Activated T-helper 17 cell treated with anti-CD3 and anti-CD28 coated beads, Interleukin-2, amount 50 U/mL, for 72 hours (primary cell): ENCODE results near the gene FAM170B. TPM values are rescaled to one million over a fixed set of nuclear protein-coding genes. Genes with fewer than 3 reads are reported as not detected.

Experiments used
- ATAC-seq: fragments of 150-1000 bp; cut with Tn5 transposase; replicated peaks from 2 replicates; pipeline ENCODE4 v1.10.0; 2021; ENCODE audit warnings: mild to moderate bottlenecking, moderate library complexity
- H3K27ac Mint-ChIP-seq: one replicate; pipeline ENCODE4 v1.8.0; 2022; ENCODE audit warnings: mixed read lengths
- H3K27me3 Mint-ChIP-seq: one replicate; pipeline ENCODE4 v1.8.0; 2022; ENCODE audit warnings: mixed read lengths
- H3K36me3 Mint-ChIP-seq: one replicate; pipeline ENCODE4 v1.8.0; 2022; ENCODE audit warnings: low read depth, mild to moderate bottlenecking, mixed read lengths
- H3K4me1 Mint-ChIP-seq: one replicate; pipeline ENCODE4 v1.8.0; 2022; ENCODE audit warnings: mixed read lengths
- H3K4me3 Mint-ChIP-seq: one replicate; pipeline ENCODE4 v1.8.0; 2022; ENCODE audit warnings: mild to moderate bottlenecking, mixed read lengths
- H3K9me3 Mint-ChIP-seq: one replicate; pipeline ENCODE4 v1.8.0; 2022; ENCODE audit warnings: mixed read lengths
- total RNA-seq, 2 donors: library from RNA; stranded (reverse); gene quantifications; one replicate each; pipeline ENCODE4 v1.2.3, GENCODE V29; 2022

The FAM170B gene
- total RNA-seq, 2 donors from 2014 or later: not detected

GRCh38 chr10:49103761-49104160 is 30.1 kb downstream of the FAM170B start:
- Mint-ChIP-seq H3K9me3 (peaks cover 4% of the 10 kb centered on the region), H3K4me1 (no peaks in the 10 kb centered on the region), H3K27ac (no peak overlapping the region), H3K27me3 (peaks cover 12% of the 10 kb centered on the region), H3K4me3 (no peak overlapping the region), H3K36me3 (no peaks in the 10 kb centered on the region)
- ATAC-seq: no peak

- ATAC-seq: no peak
Measured at GRCh38 chr10:49099046-49099445, 34.8 kb downstream of the FAM170B start.

GRCh38 chr10:49096890-49097445 is 36.9 kb downstream of the FAM170B start:
- no peak overlapping the region for H3K27ac Mint-ChIP-seq
- no peaks in the 10 kb centered on the region for H3K36me3 Mint-ChIP-seq
- H3K27me3 Mint-ChIP-seq: peaks cover 8% of the 10 kb centered on the region
- no peaks in the 10 kb centered on the region for H3K4me1 Mint-ChIP-seq
- ATAC-seq: no peak
- no peaks in the 10 kb centered on the region for H3K9me3 Mint-ChIP-seq
- no peak overlapping the region for H3K4me3 Mint-ChIP-seq

More at GRCh38 chr10:49099046-49099445, 34.8 kb downstream of the FAM170B start:
- H3K4me1 Mint-ChIP-seq: no peaks in the 10 kb centered on the region
- no peaks in the 10 kb centered on the region for H3K36me3 Mint-ChIP-seq
- peaks cover 9% of the 10 kb centered on the region for H3K27me3 Mint-ChIP-seq
- no peaks in the 10 kb centered on the region for H3K9me3 Mint-ChIP-seq
- H3K27ac Mint-ChIP-seq: no peak overlapping the region
- no peak overlapping the region for H3K4me3 Mint-ChIP-seq

- Mint-ChIP-seq H3K4me1 (no peaks in the 10 kb centered on the region), H3K27ac (no peak overlapping the region), H3K4me3 (no peak overlapping the region), H3K36me3 (no peaks in the 10 kb centered on the region), H3K27me3 (peaks cover 7% of the 10 kb centered on the region), H3K9me3 (no peaks in the 10 kb centered on the region)
- no peak for ATAC-seq
Measured at GRCh38 chr10:49094646-49095045, 39.2 kb downstream of the FAM170B start.

GRCh38 chr10:49093922-49094321 is 39.9 kb downstream of the FAM170B start:
- H3K4me3 Mint-ChIP-seq: no peak overlapping the region
- ATAC-seq: no peak
- H3K9me3 Mint-ChIP-seq: no peaks in the 10 kb centered on the region
- no peaks in the 10 kb centered on the region for H3K36me3 Mint-ChIP-seq
- peaks cover 11% of the 10 kb centered on the region for H3K27me3 Mint-ChIP-seq
- no peaks in the 10 kb centered on the region for H3K4me1 Mint-ChIP-seq
- no peak overlapping the region for H3K27ac Mint-ChIP-seq

- H3K27me3 Mint-ChIP-seq: peaks cover 10% of the 10 kb centered on the region
- H3K27ac Mint-ChIP-seq: no peak overlapping the region
- H3K36me3 Mint-ChIP-seq: no peaks in the 10 kb centered on the region
- H3K9me3 Mint-ChIP-seq: peaks cover 6% of the 10 kb centered on the region
- H3K4me1 Mint-ChIP-seq: no peaks in the 10 kb centered on the region
- no peak overlapping the region for H3K4me3 Mint-ChIP-seq
- no peak for ATAC-seq
Measured at GRCh38 chr10:49092477-49092876, 41.3 kb downstream of the FAM170B start.

GRCh38 chr10:49091450-49092210 is 42.2 kb downstream of the FAM170B start:
- ATAC-seq: no peak
- H3K4me1 Mint-ChIP-seq: no peaks in the 10 kb centered on the region
- H3K27me3 Mint-ChIP-seq: peaks cover 10% of the 10 kb centered on the region
- H3K27ac Mint-ChIP-seq: no peak overlapping the region
- H3K36me3 Mint-ChIP-seq: no peaks in the 10 kb centered on the region
- peaks cover 14% of the 10 kb centered on the region for H3K9me3 Mint-ChIP-seq
- H3K4me3 Mint-ChIP-seq: no peak overlapping the region

- Mint-ChIP-seq H3K9me3 (peaks cover 18% of the 10 kb centered on the region), H3K27me3 (peaks cover 10% of the 10 kb centered on the region), H3K27ac (no peak overlapping the region), H3K4me1 (no peaks in the 10 kb centered on the region), H3K4me3 (no peak overlapping the region), H3K36me3 (no peaks in the 10 kb centered on the region)
- ATAC-seq: no peak
Measured at GRCh38 chr10:49090696-49091380, 43.0 kb downstream of the FAM170B start.

- no peaks in the 10 kb centered on the region for H3K36me3 Mint-ChIP-seq
- ATAC-seq: no peak
- no peaks in the 10 kb centered on the region for H3K4me1 Mint-ChIP-seq
- H3K27me3 Mint-ChIP-seq: peaks cover 10% of the 10 kb centered on the region
- H3K4me3 Mint-ChIP-seq: no peak overlapping the region
- no peak overlapping the region for H3K27ac Mint-ChIP-seq
- H3K9me3 Mint-ChIP-seq: peaks cover 18% of the 10 kb centered on the region
Measured at GRCh38 chr10:49090189-49090575, 43.6 kb downstream of the FAM170B start.

- no peak for ATAC-seq
- H3K4me1 Mint-ChIP-seq: no peaks in the 10 kb centered on the region
- no peak overlapping the region for H3K27ac Mint-ChIP-seq
- H3K4me3 Mint-ChIP-seq: no peak overlapping the region
- H3K27me3 Mint-ChIP-seq: peaks cover 10% of the 10 kb centered on the region
- H3K36me3 Mint-ChIP-seq: no peaks in the 10 kb centered on the region
- H3K9me3 Mint-ChIP-seq: peaks cover 18% of the 10 kb centered on the region
Measured at GRCh38 chr10:49089557-49090188, 44.1 kb downstream of the FAM170B start.

- peaks cover 18% of the 10 kb centered on the region for H3K9me3 Mint-ChIP-seq
- no peaks in the 10 kb centered on the region for H3K4me1 Mint-ChIP-seq
- no peak overlapping the region for H3K27ac Mint-ChIP-seq
- H3K27me3 Mint-ChIP-seq: peaks cover 10% of the 10 kb centered on the region
- ATAC-seq: no peak
- H3K36me3 Mint-ChIP-seq: no peaks in the 10 kb centered on the region
- no peak overlapping the region for H3K4me3 Mint-ChIP-seq
Measured at GRCh38 chr10:49089152-49089551, 44.7 kb downstream of the FAM170B start.

- Mint-ChIP-seq H3K36me3 (no peaks in the 10 kb centered on the region), H3K4me3 (no peak overlapping the region), H3K27me3 (peaks cover 10% of the 10 kb centered on the region), H3K4me1 (no peaks in the 10 kb centered on the region), H3K9me3 (peaks cover 18% of the 10 kb centered on the region), H3K27ac (no peak overlapping the region)
- ATAC-seq: no peak
Measured at GRCh38 chr10:49086889-49087288, 46.9 kb downstream of the FAM170B start.

GRCh38 chr10:49083261-49083660 is 50.6 kb downstream of the FAM170B start:
- no peak overlapping the region for H3K4me3 Mint-ChIP-seq
- no peak for ATAC-seq
- H3K36me3 Mint-ChIP-seq: no peaks in the 10 kb centered on the region
- peaks cover 2% of the 10 kb centered on the region for H3K27me3 Mint-ChIP-seq
- no peak overlapping the region for H3K27ac Mint-ChIP-seq
- peaks cover 16% of the 10 kb centered on the region for H3K9me3 Mint-ChIP-seq
- H3K4me1 Mint-ChIP-seq: peaks cover 7% of the 10 kb centered on the region

- H3K27ac Mint-ChIP-seq: no peak overlapping the region
- H3K27me3 Mint-ChIP-seq: no peaks in the 10 kb centered on the region
- peaks cover 7% of the 10 kb centered on the region for H3K4me1 Mint-ChIP-seq
- no peaks in the 10 kb centered on the region for H3K36me3 Mint-ChIP-seq
- ATAC-seq: no peak
- peaks cover 14% of the 10 kb centered on the region for H3K9me3 Mint-ChIP-seq
- no peak overlapping the region for H3K4me3 Mint-ChIP-seq
Measured at GRCh38 chr10:49082766-49083165, 51.1 kb downstream of the FAM170B start.
